A673 (cell line): ENCODE data around the gene C17orf50.

Source experiments
- EZH2 ChIP-seq: fragments of 200-600 bp; sonication (generic); IDR thresholded peaks from 2 replicates; pipeline ENCODE4 v1.6.1; 2017; ENCODE audit warnings: borderline replicate concordance, low read depth, mild to moderate bottlenecking, mixed read lengths, antibody characterized with exemption, low read length; ENCODE audit not compliant: poor library complexity, severe bottlenecking
- TF ChIP-seq, protein P1 (sequence below): fragments of 300-800, 200-600 bp; sonication (generic); conservative IDR thresholded peaks from 2 replicates; pipeline ENCODE4 v1.5.1; 2017; ENCODE audit warnings: low read depth, mild to moderate bottlenecking, antibody characterized with exemption, low read length, moderate library complexity, mixed read lengths

DNA sequence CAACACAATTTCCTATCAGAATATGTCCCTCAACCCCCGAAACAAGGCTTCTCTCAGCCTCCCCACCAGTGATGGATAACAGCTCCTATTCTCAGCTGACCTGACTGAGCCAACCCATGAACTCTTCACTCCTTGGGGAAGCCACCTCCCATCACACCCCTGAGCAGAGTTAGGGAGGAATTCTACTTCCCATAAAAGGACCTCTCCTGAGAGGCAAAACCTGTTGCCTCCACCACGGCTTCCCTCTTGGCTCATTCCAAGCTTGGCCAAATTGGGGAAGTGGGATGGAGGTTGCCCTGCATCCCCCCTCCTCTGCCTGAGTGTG, 34.9 kb upstream of the C17orf50 start:
- TF ChIP-seq, protein P1, sequence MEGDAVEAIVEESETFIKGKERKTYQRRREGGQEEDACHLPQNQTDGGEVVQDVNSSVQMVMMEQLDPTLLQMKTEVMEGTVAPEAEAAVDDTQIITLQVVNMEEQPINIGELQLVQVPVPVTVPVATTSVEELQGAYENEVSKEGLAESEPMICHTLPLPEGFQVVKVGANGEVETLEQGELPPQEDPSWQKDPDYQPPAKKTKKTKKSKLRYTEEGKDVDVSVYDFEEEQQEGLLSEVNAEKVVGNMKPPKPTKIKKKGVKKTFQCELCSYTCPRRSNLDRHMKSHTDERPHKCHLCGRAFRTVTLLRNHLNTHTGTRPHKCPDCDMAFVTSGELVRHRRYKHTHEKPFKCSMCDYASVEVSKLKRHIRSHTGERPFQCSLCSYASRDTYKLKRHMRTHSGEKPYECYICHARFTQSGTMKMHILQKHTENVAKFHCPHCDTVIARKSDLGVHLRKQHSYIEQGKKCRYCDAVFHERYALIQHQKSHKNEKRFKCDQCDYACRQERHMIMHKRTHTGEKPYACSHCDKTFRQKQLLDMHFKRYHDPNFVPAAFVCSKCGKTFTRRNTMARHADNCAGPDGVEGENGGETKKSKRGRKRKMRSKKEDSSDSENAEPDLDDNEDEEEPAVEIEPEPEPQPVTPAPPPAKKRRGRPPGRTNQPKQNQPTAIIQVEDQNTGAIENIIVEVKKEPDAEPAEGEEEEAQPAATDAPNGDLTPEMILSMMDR: no peak
- no peak for TF ChIP-seq EZH2
